Mesenchymal stem cell (in vitro differentiated cells and primary cell): ENCODE results near the gene TIMM13.
"Not testable (repeated sequence)": the region's sequence is repeated elsewhere in the genome, so short reads cannot be mapped to it uniquely, and the experiment has no call there.

Source experiments
- DNase-seq: peaks from one replicate; pipeline ENCODE4 v3.0.0-alpha.2; 2013
- H2AFZ ChIP-seq: one replicate; pipeline ENCODE4 v1.6.1; 2013; ENCODE audit warnings: low read depth, mild to moderate bottlenecking, control low read depth, inconsistent platforms, low read length, moderate library complexity
- H2AK5ac ChIP-seq: 2 replicates; pipeline ENCODE4 v1.6.1; 2013; ENCODE audit warnings: low read length, moderate library complexity, mild to moderate bottlenecking, inconsistent platforms; ENCODE audit not compliant: severe bottlenecking
- H2BK120ac ChIP-seq: one replicate; pipeline ENCODE4 v1.6.1; 2013; ENCODE audit warnings: low read depth, mild to moderate bottlenecking, inconsistent platforms, low read length, moderate library complexity
- H2BK12ac ChIP-seq, 2 experiments: one replicate each; pipeline ENCODE4 v1.6.1; 2013; ENCODE audit warnings: inconsistent platforms in 2 of 2, low read length in 2 of 2, mild to moderate bottlenecking in 2 of 2, moderate library complexity in 2 of 2, control low read depth in 1 of 2
- H2BK15ac ChIP-seq: one replicate; pipeline ENCODE4 v1.6.1; 2013; ENCODE audit warnings: mild to moderate bottlenecking, low read depth, inconsistent platforms; ENCODE audit not compliant: poor library complexity, severe bottlenecking
- H2BK5ac ChIP-seq: 2 replicates; pipeline ENCODE4 v1.6.1; 2013; ENCODE audit warnings: low read depth, mild to moderate bottlenecking, low read length, control low read depth, inconsistent platforms; ENCODE audit not compliant: poor library complexity, severe bottlenecking
- H3K14ac ChIP-seq, 2 experiments: one replicate each; pipeline ENCODE4 v1.6.1; 2013; ENCODE audit warnings: inconsistent platforms in 2 of 2, low read length in 2 of 2, control low read depth in 1 of 2, mild to moderate bottlenecking in 1 of 2, moderate library complexity in 1 of 2
- H3K18ac ChIP-seq, 2 experiments: one replicate each; pipeline ENCODE4 v1.6.1; 2013; ENCODE audit warnings: inconsistent platforms in 2 of 2, low read length in 2 of 2, control low read depth in 1 of 2, low read depth in 1 of 2, mild to moderate bottlenecking in 1 of 2
- H3K23ac ChIP-seq, 2 experiments: one replicate each; pipeline ENCODE4 v1.6.1; 2013; ENCODE audit warnings: inconsistent platforms in 2 of 2, low read length in 2 of 2, mild to moderate bottlenecking in 2 of 2, moderate library complexity in 2 of 2, control low read depth in 1 of 2
- H3K27ac ChIP-seq: 2 replicates; pipeline ENCODE4 v1.5.1; 2013; ENCODE audit warnings: mild to moderate bottlenecking, moderate library complexity, low read length, control low read depth, inconsistent platforms; ENCODE audit not compliant: poor library complexity, severe bottlenecking
- H3K27me3 ChIP-seq, 2 experiments: 2 replicates each; pipeline versions ENCODE4 v1.6.1 to v1.7.0; 2013; ENCODE audit warnings: low read length in 2 of 2, mild to moderate bottlenecking in 2 of 2, moderate library complexity in 2 of 2, control low read depth in 1 of 2, inconsistent platforms in 1 of 2; ENCODE audit not compliant: control insufficient read depth in 1 of 2, insufficient read depth in 1 of 2
- H3K36me3 ChIP-seq, 2 experiments: 2 replicates each; pipeline versions ENCODE4 v1.6.1 to v1.7.0; 2013; ENCODE audit warnings: low read length in 2 of 2, control low read depth in 1 of 2, inconsistent platforms in 1 of 2, low read depth in 1 of 2, mild to moderate bottlenecking in 1 of 2; ENCODE audit not compliant: insufficient read depth in 2 of 2, control insufficient read depth in 1 of 2
- H3K4ac ChIP-seq, 2 experiments: one replicate each; pipeline ENCODE4 v1.6.1; 2013; ENCODE audit warnings: inconsistent platforms in 2 of 2, low read length in 2 of 2, mild to moderate bottlenecking in 2 of 2, moderate library complexity in 2 of 2, control low read depth in 1 of 2, low read depth in 1 of 2
- H3K4me1 ChIP-seq: 2 replicates; pipeline ENCODE4 v1.6.1; 2013; ENCODE audit warnings: low read depth, low read length, control low read depth; ENCODE audit not compliant: control insufficient read depth, insufficient read depth
- H3K4me2 ChIP-seq: 2 replicates; pipeline ENCODE4 v1.6.1; 2013; ENCODE audit warnings: low read length, mild to moderate bottlenecking, inconsistent platforms; ENCODE audit not compliant: poor library complexity, severe bottlenecking
- H3K4me3 ChIP-seq, 2 experiments: 2 replicates each; pipeline versions ENCODE4 v1.5.1 to v1.7.0; 2013; ENCODE audit warnings: low read length in 2 of 2, mild to moderate bottlenecking in 2 of 2, control low read depth in 1 of 2, low read depth in 1 of 2; ENCODE audit not compliant: insufficient read depth in 1 of 2
- H3K79me1 ChIP-seq: replicated peaks from 2 replicates; pipeline ENCODE4 v1.6.1; 2013; ENCODE audit warnings: mild to moderate bottlenecking, control low read depth, low read length, inconsistent platforms; ENCODE audit not compliant: poor library complexity, severe bottlenecking
- H3K9ac ChIP-seq: 2 replicates; pipeline ENCODE4 v1.7.0; 2013; ENCODE audit warnings: mild to moderate bottlenecking, low read length, moderate library complexity
- H3K9me3 ChIP-seq: 2 replicates; pipeline ENCODE4 v1.7.0; 2013; ENCODE audit warnings: mild to moderate bottlenecking, low read length; ENCODE audit not compliant: control insufficient read depth
- H4K8ac ChIP-seq: one replicate; pipeline ENCODE4 v1.6.1; 2013; ENCODE audit warnings: inconsistent platforms, mild to moderate bottlenecking, low read length, moderate library complexity
- H4K91ac ChIP-seq: one replicate; pipeline ENCODE4 v1.6.1; 2013; ENCODE audit warnings: mild to moderate bottlenecking, low read length, inconsistent platforms
- WGBS: methylation state at CpG from one replicate; pipeline ENCODE4 v1.1.7; 2013; ENCODE audit warnings: mixed read lengths; 5-methylcytosine and 5-hydroxymethylcytosine counted together

TIMM13 gene

DNA sequence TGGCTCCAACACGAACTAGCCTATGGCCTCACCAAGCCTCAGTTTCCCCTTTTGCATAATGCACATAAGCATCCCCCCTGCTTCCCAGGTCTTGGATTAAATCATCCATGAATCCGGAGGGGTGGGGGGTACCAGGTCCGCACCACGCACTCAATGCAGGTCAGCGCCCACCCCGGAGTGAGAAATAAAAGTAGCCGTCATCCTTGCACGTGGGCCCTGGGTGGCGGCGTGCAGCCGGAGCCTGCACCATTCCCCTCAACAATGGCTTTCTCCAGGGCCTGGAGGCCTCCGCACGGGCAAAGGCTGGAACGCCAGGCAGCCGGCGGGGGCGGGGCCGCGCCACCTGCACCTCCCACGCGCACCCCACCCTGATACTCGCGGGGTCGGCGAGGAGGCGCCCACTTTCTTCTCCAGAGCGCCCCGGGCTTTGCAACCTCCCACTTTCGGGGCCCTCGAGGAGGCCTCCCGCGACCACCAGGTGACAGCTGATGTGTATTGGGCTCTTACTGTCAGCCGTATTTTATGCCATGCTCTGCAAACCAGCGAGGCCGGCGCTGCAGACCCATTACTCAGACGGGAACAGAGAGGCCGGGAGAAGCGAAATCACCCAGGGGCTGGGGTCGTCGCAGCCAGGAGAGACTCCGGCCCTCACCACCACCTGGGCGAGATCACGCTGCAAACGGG is 47.8 kb upstream of the TIMM13 start:
- H3K23ac ChIP-seq = peak overlapping the region in 1 of 2 experiments; percentile 83
- peak; percentile 77 for DNase-seq
- H3K4ac ChIP-seq = peak overlapping the region; percentile 59 to 89
- peak overlapping the region; percentile 88 to 97 for H3K18ac ChIP-seq
- H2BK12ac ChIP-seq = peak overlapping the region; percentile 61 to 96
- peak overlapping the region; percentile 0 for H2AFZ ChIP-seq
- peak overlapping the region; percentile 61 for H3K4me2 ChIP-seq
- H3K36me3 ChIP-seq = peaks cover 4 to 18% of the 10 kb centered on the region in 2 experiments
- H3K4me1 ChIP-seq = peaks cover 21% of the 10 kb centered on the region
- H3K9ac ChIP-seq = peak overlapping the region; percentile 62
- under 1% methylated on average over 45 of the region's 45 CpGs for WGBS
- peak overlapping the region; percentile 42 for H2AK5ac ChIP-seq
- H3K9me3 ChIP-seq = no peaks in the 10 kb centered on the region
- peaks cover 2% of the 10 kb centered on the region for H3K79me1 ChIP-seq
- H2BK15ac ChIP-seq = peak overlapping the region; percentile 57
- H2BK120ac ChIP-seq = peak overlapping the region; percentile 78
- H3K27me3 ChIP-seq = no peaks in the 10 kb centered on the region
- H3K4me3 ChIP-seq = peak overlapping the region; percentile 61 to 74
- H2BK5ac ChIP-seq = peak overlapping the region; percentile 61
- H3K27ac ChIP-seq = peak overlapping the region; percentile 69
- H4K8ac ChIP-seq = peak overlapping the region; percentile 59
- peak overlapping the region; percentile 69 for H4K91ac ChIP-seq
- H3K14ac ChIP-seq = peak overlapping the region in 1 of 2 experiments; percentile 96

DNA sequence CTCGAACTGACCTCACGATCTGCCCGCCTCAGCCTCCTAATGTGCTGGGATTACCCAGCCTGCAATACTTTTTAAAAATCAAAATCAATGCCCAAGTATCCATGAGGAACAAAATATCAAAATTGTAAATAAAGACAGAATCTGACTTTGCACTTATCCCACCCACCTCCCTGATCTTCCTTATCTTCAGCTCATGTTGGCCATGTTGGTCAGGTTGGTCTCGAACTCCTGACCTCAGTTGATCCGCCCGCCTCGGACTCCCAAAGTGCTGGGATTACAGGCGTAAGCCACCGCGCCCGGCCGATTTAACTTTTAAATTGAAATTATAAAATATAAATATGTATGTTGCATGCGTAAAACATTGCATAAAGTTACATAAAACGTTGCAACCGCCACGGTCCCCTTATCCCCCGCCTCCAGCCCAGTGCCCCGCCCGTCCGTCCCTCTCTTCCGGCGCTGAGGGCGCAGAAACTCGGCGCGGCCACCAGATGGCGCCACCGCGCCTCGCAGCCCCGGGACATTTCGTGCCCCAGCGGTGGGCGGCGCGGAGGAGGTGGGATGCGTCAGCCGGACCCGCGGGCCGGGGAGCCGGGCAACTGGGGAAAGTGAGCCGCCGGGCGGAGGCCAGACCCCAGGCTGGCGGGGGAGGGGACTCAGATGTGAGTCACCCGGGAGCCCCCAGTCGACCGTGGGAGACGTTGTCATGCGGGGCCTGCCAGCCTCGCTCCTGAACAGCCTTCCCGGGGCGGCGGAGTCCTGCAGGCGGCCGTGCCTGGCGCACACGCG is 47.0 kb upstream of the TIMM13 start:
- no peaks in the 10 kb centered on the region for H3K27me3 ChIP-seq
- 10% methylated on average over 53 of the region's 60 CpGs for WGBS
- no peak overlapping the region for H4K91ac ChIP-seq
- H3K18ac ChIP-seq = peak overlapping the region in 1 of 2 experiments; percentile 95
- H4K8ac ChIP-seq = no peak overlapping the region
- no peak overlapping the region for H2BK15ac ChIP-seq
- H3K4me1 ChIP-seq = peaks cover 22% of the 10 kb centered on the region
- peak overlapping the region; percentile 67 for H3K27ac ChIP-seq
- H3K36me3 ChIP-seq = peaks cover 4 to 18% of the 10 kb centered on the region in 2 experiments
- peak; percentile 96 for DNase-seq
- H3K4me2 ChIP-seq = peak overlapping the region; percentile 61
- peak overlapping the region; percentile 62 for H3K9ac ChIP-seq
- peak overlapping the region; percentile 0 for H2AFZ ChIP-seq
- H3K9me3 ChIP-seq = no peaks in the 10 kb centered on the region
- H3K79me1 ChIP-seq = peaks cover 2% of the 10 kb centered on the region
- H3K14ac ChIP-seq = peak overlapping the region in 1 of 2 experiments; percentile 96
- H3K4ac ChIP-seq = peak overlapping the region in 1 of 2 experiments; percentile 86
- H2BK5ac ChIP-seq = peak overlapping the region; percentile 61
- no peak overlapping the region for H2BK120ac ChIP-seq
- peak overlapping the region in 1 of 2 experiments; percentile 96 for H2BK12ac ChIP-seq
- peak overlapping the region; percentile 56 to 74 for H3K4me3 ChIP-seq
- H3K23ac ChIP-seq = peak overlapping the region in 1 of 2 experiments; percentile 83
- no peak overlapping the region for H2AK5ac ChIP-seq

DNA sequence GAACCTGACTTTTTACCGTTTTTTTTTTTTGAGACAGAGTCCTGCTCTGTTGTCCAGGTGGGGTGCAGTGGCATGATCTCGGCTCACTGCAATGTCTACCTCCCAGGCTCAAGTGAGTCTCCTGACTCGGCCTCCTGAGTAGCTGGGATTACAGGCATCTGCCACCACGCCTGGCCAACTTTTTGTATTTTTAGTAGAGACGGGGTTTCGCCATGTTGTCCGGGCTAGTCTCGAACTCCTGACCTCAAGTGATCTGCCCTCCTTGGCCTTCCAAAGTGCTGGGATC is 42.5 kb upstream of the TIMM13 start:
- H3K4me2 ChIP-seq, H3K4me3 ChIP-seq, H3K9me3 ChIP-seq, H2BK120ac ChIP-seq, H2AFZ ChIP-seq, H3K23ac ChIP-seq, H2BK12ac ChIP-seq, H3K27ac ChIP-seq, H3K14ac ChIP-seq, H2BK5ac ChIP-seq, H3K18ac ChIP-seq, H2BK15ac ChIP-seq, DNase-seq, H3K4ac ChIP-seq, H3K79me1 ChIP-seq, H2AK5ac ChIP-seq, H4K8ac ChIP-seq, H4K91ac ChIP-seq, H3K27me3 ChIP-seq, H3K4me1 ChIP-seq, H3K36me3 ChIP-seq: not testable (repeated sequence)
- H3K9ac ChIP-seq = peak overlapping the region; percentile 45
- WGBS = 73% methylated on average over 8 of the region's 8 CpGs
